HG03469 (cell line): Measurements from ENCODE around the gene RTN4IP1.

ENCODE experiments used
- ATAC-seq: cut with Tn5 transposase; IDR thresholded peaks from one replicate; pipeline ENCODE4 v1.9.1; 2021; ENCODE audit warnings: mild to moderate bottlenecking, moderate library complexity, moderate number of reproducible peaks; ENCODE audit not compliant: unreplicated experiment

RTN4IP1 gene

DNA sequence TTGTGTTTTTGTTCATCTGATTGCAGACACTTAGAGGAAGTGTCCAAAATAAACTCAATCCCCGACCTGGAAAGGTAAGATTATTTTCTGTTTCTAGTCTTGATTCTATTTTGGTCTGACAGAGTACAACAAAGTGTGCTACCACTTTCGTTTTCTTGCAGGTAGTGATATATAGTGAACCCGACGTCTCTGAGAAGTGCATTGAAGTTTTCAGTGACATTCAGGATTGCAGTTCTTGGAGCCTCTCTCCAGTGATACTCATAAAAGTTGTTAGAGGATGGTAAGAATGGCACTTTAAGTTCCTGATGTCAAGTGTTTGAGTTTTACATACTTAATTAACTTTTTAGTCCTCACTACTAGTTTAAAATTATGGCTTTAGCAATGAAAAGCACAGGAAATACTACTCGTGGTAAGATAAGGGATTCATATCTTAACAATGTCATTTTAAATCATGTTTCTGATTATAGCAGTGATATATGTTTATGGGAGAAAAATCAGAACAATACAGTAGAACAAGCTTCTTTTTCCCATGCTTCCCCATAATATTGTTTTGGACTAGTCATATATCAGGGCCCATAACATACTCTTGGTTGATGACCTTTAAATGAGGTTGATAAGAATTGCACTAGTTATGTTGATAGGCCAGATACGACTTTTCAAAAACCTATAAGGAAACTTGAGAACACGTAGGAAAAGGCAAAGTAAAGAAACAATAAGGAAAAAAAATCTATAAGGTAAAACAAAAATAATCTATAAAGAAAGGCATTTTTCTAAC, 104.0 kb downstream of the RTN4IP1 start:
- ATAC-seq: peak; percentile 23

GRCh38 chr6:106522562-106523250, 106.6 kb downstream of the RTN4IP1 start:
- ATAC-seq: no peak
